ENCODE measurements around the gene AGBL1.

The AGBL1 gene

GRCh38 chr15:86165265-86166211 lies 85.9 kb downstream of the AGBL1 start:
- no peak for DNase-seq

GRCh38 chr15:86167841-86168240 lies 88.2 kb downstream of the AGBL1 start:
- no peak for DNase-seq

- DNase-seq = no peak
Measured at GRCh38 chr15:86178845-86179244, 99.2 kb downstream of the AGBL1 start.

- DNase-seq = no peak
Measured at GRCh38 chr15:86183596-86184491, 104.2 kb downstream of the AGBL1 start.

- DNase-seq = no peak
Measured at GRCh38 chr15:86193716-86194380, 114.2 kb downstream of the AGBL1 start.

GRCh38 chr15:86197770-86198169 lies 118.1 kb downstream of the AGBL1 start:
- no peak for DNase-seq

GRCh38 chr15:86199467-86200145 lies 119.9 kb downstream of the AGBL1 start:
- no peak for DNase-seq

GRCh38 chr15:86201313-86202008 lies 121.8 kb downstream of the AGBL1 start:
- no peak for DNase-seq

GRCh38 chr15:86203462-86203861 lies 123.8 kb downstream of the AGBL1 start:
- no peak for DNase-seq

GRCh38 chr15:86205096-86205495 lies 125.4 kb downstream of the AGBL1 start:
- no peak for DNase-seq

- DNase-seq = no peak
Measured at GRCh38 chr15:86213420-86213819, 133.7 kb downstream of the AGBL1 start.

- DNase-seq = no peak
Measured at GRCh38 chr15:86213888-86214287, 134.2 kb downstream of the AGBL1 start.

GRCh38 chr15:86221119-86221518 lies 141.4 kb downstream of the AGBL1 start:
- DNase-seq = no peak

GRCh38 chr15:86229306-86229705 lies 149.6 kb downstream of the AGBL1 start:
- no peak for DNase-seq

- no peak for DNase-seq
Measured at GRCh38 chr15:86229936-86230335, 150.3 kb downstream of the AGBL1 start.

GRCh38 chr15:86231864-86232721 lies 152.4 kb downstream of the AGBL1 start:
- DNase-seq = peak; percentile 6

- DNase-seq = no peak
Measured at GRCh38 chr15:86235667-86236066, 156.0 kb downstream of the AGBL1 start.

GRCh38 chr15:86236356-86237110 lies 156.9 kb downstream of the AGBL1 start:
- DNase-seq = no peak

- no peak for DNase-seq
Measured at GRCh38 chr15:86237111-86237500, 157.4 kb downstream of the AGBL1 start.
